CD4-positive, alpha-beta T cell treated with Interleukin-10 for 1 hour (primary cell): ENCODE measurements around the gene PHYHIPL.

Experiments
- DNase-seq: peaks from one replicate; pipeline ENCODE4 v3.0.0-alpha.2; 2020

Gene PHYHIPL

DNA sequence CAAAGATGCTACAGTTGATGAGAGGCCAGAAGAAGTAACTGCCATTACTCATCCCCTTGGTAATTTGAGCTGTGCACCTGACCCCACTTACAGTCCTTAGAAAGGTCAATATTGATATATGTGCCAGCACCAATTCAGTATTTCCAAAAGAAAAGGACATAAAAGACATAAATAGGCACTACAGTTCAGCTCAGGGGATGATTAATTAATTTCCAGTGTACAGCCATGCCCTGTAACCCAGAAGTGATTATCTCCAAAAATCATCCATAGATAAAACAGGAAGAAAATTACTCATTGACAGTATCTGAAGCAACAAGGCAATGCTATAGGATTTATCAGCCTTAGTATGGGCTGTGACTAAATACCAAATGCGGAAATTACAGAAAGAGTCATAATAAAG is 82.4 kb downstream of the PHYHIPL start:
- no peak for DNase-seq

DNA sequence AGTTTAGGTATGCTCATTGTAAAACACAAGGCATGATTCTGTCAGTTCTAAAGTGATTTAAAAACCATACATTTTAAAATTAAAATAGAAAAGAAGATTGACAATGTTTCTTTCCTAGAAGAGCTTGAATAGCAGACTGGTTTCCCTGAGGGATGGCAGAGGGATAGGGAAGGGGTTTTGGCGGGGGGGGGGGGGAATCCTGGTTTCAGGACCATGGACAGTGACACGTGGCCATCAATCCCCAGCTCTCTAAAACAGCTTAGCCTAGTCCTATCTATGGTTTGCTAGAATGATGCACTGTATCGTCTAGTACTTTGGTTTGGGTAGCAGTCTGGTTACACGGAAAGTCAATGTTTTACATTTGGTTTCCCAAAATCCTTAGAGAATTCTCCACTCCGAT is 88.7 kb downstream of the PHYHIPL start:
- no peak for DNase-seq

DNA sequence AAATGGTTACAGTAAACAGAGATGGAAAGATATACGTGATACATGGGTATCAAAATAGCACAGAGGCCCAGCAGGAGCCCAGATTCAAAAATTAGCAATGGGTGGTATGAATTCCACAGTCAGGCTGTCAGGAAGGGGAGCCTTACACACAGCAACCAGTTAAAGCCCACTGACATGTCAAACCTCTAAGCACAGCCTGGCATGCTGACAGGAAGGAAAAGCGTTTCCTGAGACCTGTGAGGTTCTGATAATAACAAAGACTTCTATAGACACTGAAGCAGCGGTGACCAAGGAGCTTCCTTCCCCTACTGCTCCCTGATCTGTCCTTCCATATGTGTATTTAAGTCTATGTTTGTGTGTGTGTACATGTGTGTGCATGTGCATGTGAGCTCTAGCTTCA is 89.9 kb downstream of the PHYHIPL start:
- DNase-seq = no peak

DNA sequence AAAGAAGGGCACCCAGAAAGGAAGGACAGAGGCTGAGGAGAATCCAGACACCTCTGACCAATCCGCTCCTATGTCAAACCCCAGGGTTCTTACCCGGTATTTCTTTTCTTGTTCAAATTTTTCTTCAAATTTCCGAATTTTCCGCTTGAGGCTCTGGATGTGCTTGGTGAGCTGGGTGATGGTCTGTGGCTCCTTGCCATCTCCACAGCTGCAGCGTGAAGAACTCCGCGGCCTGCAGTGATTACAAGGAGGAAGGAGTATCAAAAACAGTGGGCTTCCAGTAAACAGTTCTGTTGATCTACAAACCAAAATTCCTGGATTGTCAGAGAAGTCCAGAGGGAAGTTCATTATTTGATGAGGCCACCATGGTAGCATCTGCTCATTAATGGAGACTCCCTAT is 92.0 kb downstream of the PHYHIPL start:
- no peak for DNase-seq

DNA sequence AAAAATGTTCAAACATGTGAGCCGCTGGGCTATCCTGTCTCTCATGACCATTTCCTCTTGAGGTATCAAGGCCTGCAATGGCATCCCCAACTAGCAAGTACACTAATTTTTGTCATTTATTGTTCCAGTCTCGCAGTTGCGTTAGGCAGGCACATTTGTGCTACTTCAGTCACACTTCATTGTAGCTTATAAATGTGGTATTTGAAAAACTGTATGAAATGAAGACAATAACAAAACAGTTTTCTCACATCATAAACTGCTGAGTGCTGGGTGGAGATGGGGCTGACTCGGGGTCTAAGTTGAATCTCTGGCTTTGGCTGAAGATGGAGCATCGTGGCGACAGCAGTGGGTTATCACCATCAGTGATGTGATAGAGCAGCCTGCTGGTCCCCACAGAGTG is 93.2 kb downstream of the PHYHIPL start:
- no peak for DNase-seq

DNA sequence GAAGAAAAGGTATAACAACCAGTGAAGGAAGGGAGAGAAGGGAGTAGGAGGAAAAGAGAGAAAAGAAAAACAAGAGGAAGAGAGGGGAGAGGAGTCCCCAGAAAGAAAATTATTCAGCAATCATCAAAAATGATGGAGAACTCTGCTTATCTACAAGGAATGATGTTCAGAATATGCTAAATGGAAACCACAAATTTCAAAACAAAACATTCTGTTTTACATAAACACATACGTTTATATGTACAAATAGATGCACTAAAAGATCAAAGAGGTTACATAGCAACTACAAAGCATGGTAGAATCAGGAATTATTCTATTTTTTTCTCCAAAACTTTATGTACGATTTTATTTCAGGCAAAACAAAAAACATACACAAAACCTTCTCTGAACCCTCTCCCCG is 94.0 kb downstream of the PHYHIPL start:
- no peak for DNase-seq

DNA sequence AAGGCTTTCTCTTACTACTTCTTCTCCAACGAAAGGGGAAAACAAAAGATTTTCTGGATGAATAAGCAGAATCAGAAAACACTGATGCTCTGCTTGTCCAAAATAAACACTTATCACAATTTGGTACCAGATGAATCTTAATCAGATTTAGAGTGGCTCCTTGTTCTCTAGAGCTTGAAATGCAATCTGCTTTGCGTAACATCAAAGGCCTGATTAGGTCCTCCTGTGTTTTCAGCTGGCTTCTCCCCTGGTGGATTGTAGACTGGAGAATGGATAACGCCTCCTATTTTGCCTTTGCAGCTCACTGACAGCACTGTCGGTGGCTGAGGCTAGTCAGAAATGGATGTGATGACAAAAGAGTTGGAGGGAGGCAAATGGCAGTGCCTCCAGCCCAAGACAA is 94.7 kb downstream of the PHYHIPL start:
- DNase-seq = no peak

DNA sequence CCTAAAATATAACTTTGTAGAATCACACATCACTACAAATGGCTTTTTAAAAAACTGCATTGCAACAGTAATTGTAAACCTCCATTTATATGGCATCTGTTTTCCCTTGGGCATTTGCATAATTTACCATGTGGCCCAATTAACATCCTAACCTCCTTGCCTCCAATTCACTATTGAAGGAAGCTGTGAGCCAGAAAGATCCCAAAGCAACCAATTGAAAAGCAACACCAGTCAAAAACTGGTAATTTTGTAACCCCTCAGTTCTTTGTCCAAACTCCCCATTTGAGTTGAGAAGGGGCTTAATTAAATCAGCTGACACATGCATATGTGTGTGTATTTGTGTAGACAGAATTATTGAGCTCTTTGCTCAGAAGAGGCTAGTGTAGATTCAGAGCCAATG is 95.6 kb downstream of the PHYHIPL start:
- no peak for DNase-seq

DNA sequence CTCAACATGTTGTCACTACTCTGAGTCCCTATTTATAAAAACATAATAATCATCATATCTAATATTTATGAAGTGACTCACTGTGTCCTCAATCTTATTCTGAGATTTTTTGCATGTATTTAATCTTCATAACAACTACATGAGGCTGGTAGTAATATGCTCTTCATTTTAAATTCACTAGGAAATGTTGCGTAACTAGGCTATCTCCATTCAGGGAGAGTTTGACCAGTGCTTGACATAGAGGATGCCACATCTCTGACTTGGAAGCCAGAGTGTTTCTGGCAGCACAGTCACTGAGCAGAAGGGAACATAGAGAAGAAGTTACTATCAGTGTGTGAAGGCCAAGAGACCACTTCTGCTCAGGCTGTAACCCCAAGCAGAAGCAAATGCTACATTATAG is 97.0 kb downstream of the PHYHIPL start:
- no peak for DNase-seq

DNA sequence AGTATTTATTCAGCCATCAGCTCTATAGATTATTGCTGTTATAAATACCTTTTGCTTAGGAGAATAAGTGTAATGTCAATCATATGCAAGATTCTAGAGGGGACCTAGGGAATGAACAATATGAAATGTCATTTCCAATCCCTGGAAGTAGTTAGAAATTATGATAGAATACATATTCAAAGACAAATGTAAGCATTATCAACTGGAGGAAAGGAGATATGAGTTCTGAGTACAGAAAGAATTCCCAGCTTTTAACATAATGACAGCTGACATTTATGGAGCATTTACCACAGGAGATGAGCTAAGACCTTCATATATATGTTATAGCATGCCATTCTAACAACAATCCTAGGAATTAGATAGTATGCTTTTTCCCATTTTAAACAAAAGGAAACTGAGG is 99.7 kb downstream of the PHYHIPL start:
- no peak for DNase-seq

DNA sequence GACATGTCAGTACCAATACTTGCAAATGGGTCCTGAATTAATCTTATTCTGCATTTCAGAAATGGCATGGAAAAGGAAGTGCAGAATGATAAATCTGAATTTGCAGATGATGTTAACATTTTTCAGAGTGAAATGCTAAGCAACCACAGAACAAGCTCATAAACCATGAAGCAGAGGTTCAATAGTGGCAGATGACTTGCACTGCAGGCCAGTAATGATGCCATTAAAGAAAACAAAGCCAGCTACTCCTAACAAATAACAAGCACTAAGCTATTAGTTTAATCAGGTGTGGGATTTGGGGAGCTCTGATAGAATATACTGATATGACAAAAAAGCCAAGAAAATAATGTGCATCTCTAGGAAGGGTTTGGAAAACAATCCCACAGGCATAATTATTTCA is 100.5 kb downstream of the PHYHIPL start:
- no peak for DNase-seq

DNA sequence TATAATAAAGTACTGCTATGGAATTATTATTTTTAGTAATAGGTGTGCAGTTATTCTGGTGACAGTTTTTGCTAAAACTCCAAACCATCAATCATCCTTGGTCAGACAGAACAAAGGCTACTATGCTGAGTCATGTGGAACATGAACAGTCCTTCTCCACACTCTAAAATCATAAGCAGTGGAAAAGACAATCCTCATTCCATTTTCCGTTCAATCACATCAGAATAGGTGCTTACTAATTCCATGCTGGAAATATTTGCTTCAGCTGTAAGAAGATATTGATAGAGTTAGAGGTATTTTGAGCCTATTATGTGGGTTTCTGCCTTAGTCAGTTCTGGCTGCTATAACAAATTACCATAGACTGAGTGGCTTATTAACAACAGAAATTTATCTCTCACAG is 103.0 kb downstream of the PHYHIPL start:
- DNase-seq = no peak

DNA sequence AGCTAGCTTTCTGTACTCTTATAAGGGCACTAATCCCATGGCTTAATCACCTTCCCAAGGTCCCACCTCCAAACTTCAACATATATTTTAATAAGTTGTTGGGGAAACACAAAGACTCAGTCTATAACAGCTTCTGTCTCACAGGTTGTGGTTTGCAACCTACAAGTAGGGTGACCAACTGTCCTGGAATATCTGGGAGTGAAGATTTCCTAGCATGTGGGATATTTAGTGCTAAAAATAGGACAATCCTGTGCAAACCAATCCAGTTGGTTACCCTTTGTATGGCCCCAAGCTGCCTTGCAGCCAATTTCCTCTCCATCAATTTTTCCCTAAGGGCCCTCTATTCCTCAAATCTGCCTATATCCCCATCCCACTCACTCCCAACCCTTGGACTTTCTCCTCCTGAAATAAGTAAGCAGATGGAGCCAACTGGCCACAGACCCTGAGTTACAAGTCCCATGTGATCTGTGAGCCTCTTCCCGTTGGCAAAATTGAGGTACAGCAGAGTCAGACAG is 103.6 kb downstream of the PHYHIPL start:
- no peak for DNase-seq

DNA sequence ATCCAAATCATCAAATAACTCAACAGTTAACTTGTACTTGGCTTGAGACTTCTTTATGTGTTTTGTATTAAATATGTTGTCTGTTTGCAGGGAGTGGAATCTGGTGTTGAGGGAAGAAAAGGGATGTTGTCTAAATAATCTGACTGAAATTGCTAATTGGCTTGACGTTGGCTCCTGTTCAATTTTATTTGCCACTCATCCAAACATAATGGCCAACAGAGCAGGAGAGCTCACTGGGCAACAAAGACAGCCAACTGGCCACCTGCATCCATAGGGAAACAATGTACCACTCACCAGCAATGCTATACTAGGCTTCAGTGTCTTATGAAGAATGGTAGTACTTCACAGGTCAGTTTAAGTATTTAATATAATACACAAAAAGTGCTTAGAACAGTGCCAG is 105.4 kb downstream of the PHYHIPL start:
- no peak for DNase-seq

DNA sequence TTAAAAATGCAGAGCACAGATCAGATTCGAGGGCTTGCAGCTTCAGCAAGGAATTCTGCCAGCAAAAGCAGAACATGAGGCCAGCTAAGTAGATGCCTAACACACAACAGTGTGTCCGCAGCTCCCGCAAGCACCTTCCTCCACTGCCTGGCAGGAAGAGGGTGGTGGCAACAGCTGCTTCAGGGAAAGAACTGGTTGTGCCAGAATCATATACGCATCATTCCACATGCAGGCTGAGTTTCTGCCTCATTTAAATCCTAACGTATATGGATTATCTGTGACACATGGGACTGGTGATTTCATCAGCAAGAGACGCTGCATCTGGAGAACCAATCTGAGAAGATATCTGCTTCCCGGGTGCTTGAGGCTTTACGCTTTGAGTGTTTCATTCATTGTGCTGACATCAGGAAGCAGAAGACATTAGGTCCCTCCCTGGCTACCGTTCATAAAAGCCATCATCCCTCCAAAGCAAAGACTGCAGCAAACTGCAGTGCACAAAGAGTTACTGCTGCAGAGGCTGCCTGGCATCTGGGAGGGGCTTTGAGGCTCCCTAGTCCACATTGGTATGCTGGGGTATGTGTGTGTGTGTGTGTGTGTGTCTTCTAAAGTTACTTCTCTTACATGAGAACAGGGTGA is 107.1 kb downstream of the PHYHIPL start:
- no peak for DNase-seq

DNA sequence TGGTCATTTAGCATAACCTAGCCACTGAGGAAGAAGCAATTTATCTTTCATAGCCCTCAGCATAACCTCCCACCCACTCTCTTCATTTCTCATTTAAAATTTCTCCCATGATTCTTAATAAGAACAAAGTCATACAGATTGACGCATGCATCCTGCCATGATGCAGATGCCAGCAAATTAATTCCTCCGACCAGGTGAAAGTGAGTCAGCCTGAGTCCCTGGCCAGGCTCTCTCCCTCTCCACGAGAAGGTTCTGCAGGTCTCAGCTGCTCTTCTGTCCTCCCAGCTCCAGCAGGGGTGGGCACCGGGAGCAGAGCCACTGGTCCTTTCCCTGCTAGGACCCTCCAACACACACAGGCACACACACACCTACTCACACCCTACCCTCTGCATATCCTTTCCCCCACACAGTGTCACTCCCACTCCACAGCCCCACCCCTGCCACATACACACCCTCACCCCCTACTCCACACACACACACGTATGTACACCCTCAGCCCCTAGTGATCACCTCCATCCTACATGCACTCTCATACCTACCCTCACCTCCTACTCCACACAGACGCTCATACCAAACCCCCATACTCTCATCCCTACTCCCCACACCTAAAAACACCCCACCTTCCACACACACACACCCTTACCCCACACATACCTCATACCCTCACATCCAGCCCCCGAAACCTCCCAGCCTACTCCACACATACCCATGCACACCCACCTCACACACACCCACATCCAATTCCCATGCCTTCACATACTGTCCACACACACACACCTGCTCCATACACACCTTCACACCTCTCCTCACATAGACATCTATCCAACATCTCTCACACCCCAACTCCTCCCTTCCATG is 107.9 kb downstream of the PHYHIPL start:
- no peak for DNase-seq

DNA sequence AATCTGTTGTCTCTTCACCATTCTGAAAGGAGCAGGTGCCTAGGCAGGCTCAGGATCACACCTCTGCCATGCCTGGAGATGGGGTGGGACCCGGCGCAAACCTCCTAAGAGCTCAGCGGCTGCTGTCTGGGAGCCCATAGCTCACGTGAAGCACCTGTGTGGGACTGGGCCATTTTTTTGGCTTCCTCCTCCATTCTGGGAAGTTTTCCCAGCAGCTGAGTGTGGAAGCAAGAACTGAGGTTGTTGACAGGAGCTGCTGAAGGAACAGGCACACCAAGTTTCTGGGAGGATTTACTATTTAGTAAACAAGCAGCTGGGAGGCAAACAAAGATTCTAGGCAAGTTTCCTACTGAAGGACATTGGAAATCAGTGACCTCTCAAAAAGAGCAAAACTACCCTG is 108.6 kb downstream of the PHYHIPL start:
- DNase-seq = no peak

DNA sequence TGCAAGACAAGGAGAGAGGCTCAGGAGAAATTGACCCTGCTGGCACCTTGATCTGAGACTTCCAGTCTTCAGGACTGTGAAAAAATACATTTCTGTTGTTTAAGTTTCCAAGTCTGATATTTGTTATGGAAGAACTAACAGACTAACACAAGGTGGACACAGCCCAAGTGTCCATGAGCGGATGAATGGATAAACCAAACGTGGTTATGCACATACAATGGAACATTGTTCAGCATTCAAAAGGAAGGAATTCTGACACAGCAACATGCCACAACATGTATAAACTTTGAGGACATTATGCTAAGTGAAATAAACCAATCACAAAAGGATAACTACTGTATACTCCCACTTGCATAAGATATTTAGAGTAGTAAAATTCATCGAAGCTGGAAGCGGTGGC is 109.4 kb downstream of the PHYHIPL start:
- no peak for DNase-seq

DNA sequence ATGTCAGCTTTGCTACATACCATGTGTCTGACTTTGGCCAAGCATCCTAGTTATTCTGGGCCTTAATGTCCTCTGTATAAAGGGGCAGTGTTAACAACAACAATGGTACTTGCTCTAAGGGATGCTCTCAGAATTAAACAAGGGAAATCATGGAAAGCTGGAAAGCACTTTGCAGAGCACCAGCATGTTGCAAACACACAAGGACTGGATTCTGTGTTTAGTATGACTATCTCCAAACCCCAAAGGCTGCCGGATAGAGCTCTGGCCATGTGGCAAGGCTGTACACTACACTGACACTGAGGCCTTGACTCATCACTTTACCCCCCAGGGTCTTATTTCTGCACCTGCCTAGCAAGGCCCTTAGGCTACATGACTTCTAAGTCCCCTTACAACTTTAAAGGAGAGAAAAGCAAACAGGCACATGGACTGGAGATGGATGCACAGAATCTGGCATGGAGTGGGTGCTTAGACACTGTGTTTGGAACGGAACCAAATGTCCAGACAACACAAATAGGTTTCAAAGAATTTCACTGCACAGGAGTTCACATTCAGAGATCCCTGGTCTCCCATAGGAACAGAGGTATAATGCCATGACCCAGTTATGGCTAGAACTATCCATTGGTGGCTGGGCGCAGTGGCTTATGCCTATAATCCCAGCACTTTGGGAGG is 111.3 kb downstream of the PHYHIPL start:
- DNase-seq = no peak

DNA sequence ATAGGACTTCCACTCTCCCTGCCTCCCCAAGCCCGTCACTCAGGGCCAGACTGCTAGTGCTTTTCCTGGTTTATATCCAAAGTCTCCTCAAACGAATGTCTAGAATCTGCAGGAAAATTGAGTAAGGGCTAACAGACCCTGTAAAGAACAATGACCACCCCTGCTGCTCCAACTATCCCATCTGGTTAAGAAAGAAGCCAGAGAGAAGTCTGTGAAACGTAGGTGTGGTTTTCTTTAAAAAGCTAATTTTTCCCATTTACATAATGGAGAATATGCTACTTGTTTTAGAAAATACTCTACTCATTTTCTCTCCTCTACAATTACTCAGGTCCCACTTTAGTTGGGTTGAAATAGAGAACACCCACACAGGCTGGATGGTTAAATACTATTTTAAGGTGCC is 113.4 kb downstream of the PHYHIPL start:
- DNase-seq = no peak

DNA sequence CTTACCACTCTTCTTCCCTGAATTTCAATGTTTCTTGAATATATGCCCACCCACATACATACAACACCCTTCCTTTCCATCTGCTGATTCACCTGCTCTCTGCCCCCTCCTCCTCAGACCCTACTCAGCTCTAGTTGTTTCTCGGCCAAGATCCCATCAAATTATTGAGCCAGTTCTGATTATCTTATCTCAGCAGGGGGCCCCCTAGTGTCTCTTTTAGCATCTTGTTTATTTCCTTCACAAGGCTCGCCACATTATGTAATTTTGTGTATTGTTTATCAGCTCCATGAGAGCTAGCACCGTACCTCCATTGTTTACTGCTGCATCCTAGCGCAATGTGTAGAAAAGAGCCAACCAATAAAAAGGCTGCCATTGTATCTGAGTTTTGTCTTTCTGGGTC is 114.0 kb downstream of the PHYHIPL start:
- DNase-seq = no peak
